ENCODE results near the gene PPP1R16B.
"Not testable (repeated sequence)": the region's sequence is repeated elsewhere in the genome, so short reads cannot be mapped to it uniquely, and the experiment has no call there.

The PPP1R16B gene

DNA sequence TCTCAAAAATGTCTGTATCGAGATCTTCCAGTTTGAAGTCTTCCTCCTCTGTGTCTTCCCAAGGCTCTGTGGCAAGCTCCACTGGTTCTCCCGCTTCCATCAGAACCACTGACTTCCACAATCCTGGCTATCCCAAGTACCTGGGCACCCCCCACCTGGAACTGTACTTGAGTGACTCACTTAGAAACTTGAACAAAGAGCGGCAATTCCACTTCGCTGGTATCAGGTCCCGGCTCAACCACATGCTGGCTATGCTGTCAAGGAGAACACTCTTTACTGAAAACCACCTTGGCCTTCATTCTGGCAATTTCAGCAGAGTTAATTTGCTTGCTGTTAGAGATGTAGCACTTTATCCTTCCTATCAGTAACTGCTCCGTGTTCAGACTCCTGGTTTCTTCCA is 146.7 kb downstream of the PPP1R16B start:
- peaks cover 10 to 25% of the 10 kb centered on the region in 2 donors for H3K36me3 ChIP-seq (ENCODE audit: control insufficient read depth in 1 of 2, insufficient read depth in 2 of 2, low read length in 2 of 2)
- no peaks in the 10 kb centered on the region for H3K9me3 ChIP-seq (ENCODE audit: control insufficient read depth in 1 of 2, low read length in 2 of 2)
- H3K27me3 ChIP-seq (ENCODE audit: control insufficient read depth in 1 of 2, insufficient read depth in 2 of 2, low read length in 2 of 2) = no peaks in the 10 kb centered on the region
- H3K4me1 ChIP-seq (ENCODE audit: control insufficient read depth in 1 of 2, insufficient read depth in 2 of 2, low read length in 2 of 2) = no peaks in the 10 kb centered on the region
- no peak overlapping the region for H3K4me3 ChIP-seq (ENCODE audit: low read depth in 1 of 2, low read length in 2 of 2)
- H3K27ac ChIP-seq (ENCODE audit: low read depth, low read length) = no peak overlapping the region
- no peak overlapping the region for H3K9ac ChIP-seq (ENCODE audit: low read depth in 1 of 2, low read length in 2 of 2)

DNA sequence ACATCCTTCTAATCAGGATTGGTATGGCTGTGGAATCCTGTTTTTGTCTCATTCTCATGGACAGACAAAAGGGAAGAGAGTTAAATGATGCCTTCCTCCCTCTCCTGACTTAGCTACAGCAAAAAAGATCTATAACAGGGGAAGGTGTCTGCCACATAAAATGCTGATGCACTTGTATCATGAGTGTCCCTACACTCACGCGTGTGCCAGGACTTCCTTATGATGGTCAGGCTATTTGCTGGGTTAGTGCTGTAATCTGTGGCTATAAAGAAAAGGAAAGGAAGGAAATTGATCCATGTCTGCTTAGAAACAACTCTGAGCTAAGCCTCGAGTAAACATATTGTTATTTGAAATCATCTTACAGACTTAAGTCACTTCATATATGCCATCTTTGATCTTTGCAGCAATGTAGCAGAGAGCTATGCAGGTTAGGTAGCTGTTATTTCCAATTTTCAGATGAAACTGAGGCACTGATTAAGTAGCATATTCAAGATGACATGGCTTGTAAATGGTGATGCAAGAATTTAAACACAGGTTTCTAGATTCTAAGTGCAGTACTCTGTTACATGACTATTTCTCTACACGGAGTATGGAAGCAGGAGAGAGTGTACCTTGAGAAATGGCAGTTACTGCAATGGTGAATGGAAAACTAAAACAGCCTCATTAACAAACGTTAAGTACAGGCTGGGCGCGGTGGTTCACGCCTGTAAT is 148.3 kb downstream of the PPP1R16B start:
- no peak overlapping the region for H3K9ac ChIP-seq (ENCODE audit: low read depth in 1 of 2, low read length in 2 of 2)

DNA sequence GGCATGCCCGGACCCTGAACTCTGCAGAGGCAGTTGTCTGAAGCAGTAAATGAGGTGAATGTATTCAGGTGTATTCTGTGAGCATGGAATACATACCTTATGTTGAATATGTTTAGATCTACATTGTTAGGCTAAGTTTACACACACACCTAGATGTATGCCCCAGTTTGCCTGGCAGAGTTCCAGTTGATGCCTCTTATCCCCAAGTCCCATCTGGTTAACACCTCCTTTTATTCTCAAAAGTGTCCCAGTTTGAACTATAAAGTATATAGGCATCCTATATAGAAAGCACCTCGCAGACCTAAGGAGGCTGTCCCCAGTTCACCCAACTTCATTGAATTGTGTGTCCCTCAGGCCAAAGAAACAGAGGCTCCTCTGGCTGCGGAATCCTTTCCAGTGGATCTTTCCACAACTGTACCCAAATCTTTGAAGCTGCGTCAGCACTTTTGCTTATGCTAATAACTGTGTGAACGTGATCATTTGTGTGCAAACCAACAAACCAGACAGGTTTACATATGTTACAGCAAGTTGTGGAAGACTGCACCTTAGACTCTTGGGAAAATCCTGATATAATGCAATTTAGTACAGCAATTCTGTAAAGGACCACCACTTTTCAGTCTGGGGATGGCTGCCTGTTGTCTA is 151.9 kb downstream of the PPP1R16B start:
- Histone ChIP-seq H3K27ac (ENCODE audit: low read depth, low read length) (no peak overlapping the region), H3K36me3 (ENCODE audit: control insufficient read depth in 1 of 2, insufficient read depth in 2 of 2, low read length in 2 of 2) (peaks cover 0 to 3% of the 10 kb centered on the region in 2 donors), H3K4me3 (ENCODE audit: low read depth in 1 of 2, low read length in 2 of 2) (no peak overlapping the region), H3K27me3 (ENCODE audit: control insufficient read depth in 1 of 2, insufficient read depth in 2 of 2, low read length in 2 of 2) (no peaks in the 10 kb centered on the region), H3K9ac (ENCODE audit: low read depth in 1 of 2, low read length in 2 of 2) (no peak overlapping the region), H3K9me3 (ENCODE audit: control insufficient read depth in 1 of 2, low read length in 2 of 2) (no peaks in the 10 kb centered on the region), H3K4me1 (ENCODE audit: control insufficient read depth in 1 of 2, insufficient read depth in 2 of 2, low read length in 2 of 2) (peaks cover 6 to 7% of the 10 kb centered on the region in 2 donors)

More for the DNA sequence above, 148.3 kb downstream of the PPP1R16B start:
- no peaks in the 10 kb centered on the region for H3K9me3 ChIP-seq (ENCODE audit: control insufficient read depth in 1 of 2, low read length in 2 of 2)
- no peaks in the 10 kb centered on the region for H3K4me1 ChIP-seq (ENCODE audit: control insufficient read depth in 1 of 2, insufficient read depth in 2 of 2, low read length in 2 of 2)
- H3K27me3 ChIP-seq (ENCODE audit: control insufficient read depth in 1 of 2, insufficient read depth in 2 of 2, low read length in 2 of 2) = no peaks in the 10 kb centered on the region
- H3K36me3 ChIP-seq (ENCODE audit: control insufficient read depth in 1 of 2, insufficient read depth in 2 of 2, low read length in 2 of 2) = peaks cover 3 to 14% of the 10 kb centered on the region in 2 donors
- no peak overlapping the region for H3K4me3 ChIP-seq (ENCODE audit: low read depth in 1 of 2, low read length in 2 of 2)
- H3K27ac ChIP-seq (ENCODE audit: low read depth, low read length) = no peak overlapping the region

DNA sequence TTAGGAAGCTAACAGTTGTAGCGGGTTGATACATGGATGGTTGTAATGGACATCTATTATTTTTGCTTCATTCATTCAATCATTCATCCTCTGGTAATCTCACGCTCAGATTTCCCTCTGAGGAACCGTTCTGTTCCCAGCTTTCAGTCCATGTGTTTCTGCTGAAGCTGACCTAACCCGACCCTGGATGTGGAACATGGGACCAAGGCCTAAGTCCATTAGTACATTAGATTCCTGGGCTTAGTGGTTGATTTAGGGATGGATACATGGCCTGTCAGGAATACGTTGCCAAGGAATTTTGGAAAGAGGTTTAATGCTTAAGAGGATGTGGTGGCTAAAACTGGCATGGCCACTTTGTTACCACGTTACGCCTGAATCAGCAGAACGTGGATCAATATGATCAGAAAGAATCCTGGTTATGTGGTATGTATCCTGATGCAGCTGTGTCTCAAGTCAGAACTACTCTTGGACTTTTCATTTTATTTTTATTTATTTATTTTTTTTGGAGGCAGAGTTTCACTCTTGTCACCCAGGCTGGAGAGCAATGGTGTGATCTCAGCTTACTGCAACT is 152.5 kb downstream of the PPP1R16B start:
- H3K4me1 ChIP-seq (ENCODE audit: control insufficient read depth in 1 of 2, insufficient read depth in 2 of 2, low read length in 2 of 2) = peaks cover 9 to 12% of the 10 kb centered on the region in 2 donors
- no peak overlapping the region for H3K27ac ChIP-seq (ENCODE audit: low read depth, low read length)
- no peak overlapping the region for H3K4me3 ChIP-seq (ENCODE audit: low read depth in 1 of 2, low read length in 2 of 2)
- H3K9ac ChIP-seq (ENCODE audit: low read depth in 1 of 2, low read length in 2 of 2) = no peak overlapping the region
- H3K27me3 ChIP-seq (ENCODE audit: control insufficient read depth in 1 of 2, insufficient read depth in 2 of 2, low read length in 2 of 2) = no peaks in the 10 kb centered on the region
- H3K36me3 ChIP-seq (ENCODE audit: control insufficient read depth in 1 of 2, insufficient read depth in 2 of 2, low read length in 2 of 2) = peaks cover 0 to 3% of the 10 kb centered on the region in 2 donors
- H3K9me3 ChIP-seq (ENCODE audit: control insufficient read depth in 1 of 2, low read length in 2 of 2) = no peaks in the 10 kb centered on the region

DNA sequence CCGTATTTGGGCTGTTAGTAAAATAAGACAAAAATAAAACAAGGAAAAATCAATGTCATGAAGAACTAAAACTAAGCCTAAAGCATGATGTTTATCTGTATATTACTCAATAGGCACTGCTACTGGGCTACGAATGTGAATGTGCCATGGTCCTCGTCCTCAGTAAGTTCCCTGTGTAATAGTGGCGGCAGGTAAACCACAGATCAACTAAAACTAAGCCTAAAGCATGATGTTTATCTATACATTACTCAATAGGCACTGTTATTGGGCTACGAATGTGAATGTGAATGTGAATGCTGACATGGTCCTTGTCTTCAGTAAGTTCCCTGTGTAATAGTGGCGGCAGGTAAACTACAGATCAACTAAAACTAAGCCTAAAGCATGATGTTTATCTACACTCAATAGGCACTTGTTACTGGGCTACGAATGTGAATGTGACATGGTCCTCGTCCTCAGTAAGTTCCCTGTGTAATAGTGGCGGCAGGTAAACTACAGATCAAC is 154.7 kb downstream of the PPP1R16B start:
- H3K4me1 ChIP-seq (ENCODE audit: control insufficient read depth in 1 of 2, insufficient read depth in 2 of 2, low read length in 2 of 2) = peaks cover 15 to 16% of the 10 kb centered on the region in 2 donors
- H3K36me3 ChIP-seq (ENCODE audit: control insufficient read depth in 1 of 2, insufficient read depth in 2 of 2, low read length in 2 of 2); H3K27me3 ChIP-seq (ENCODE audit: control insufficient read depth in 1 of 2, insufficient read depth in 2 of 2, low read length in 2 of 2); H3K4me3 ChIP-seq (ENCODE audit: low read depth in 1 of 2, low read length in 2 of 2); H3K27ac ChIP-seq (ENCODE audit: low read depth, low read length); H3K9me3 ChIP-seq (ENCODE audit: control insufficient read depth in 1 of 2, low read length in 2 of 2); H3K9ac ChIP-seq (ENCODE audit: low read depth in 1 of 2, low read length in 2 of 2): not testable (repeated sequence)

DNA sequence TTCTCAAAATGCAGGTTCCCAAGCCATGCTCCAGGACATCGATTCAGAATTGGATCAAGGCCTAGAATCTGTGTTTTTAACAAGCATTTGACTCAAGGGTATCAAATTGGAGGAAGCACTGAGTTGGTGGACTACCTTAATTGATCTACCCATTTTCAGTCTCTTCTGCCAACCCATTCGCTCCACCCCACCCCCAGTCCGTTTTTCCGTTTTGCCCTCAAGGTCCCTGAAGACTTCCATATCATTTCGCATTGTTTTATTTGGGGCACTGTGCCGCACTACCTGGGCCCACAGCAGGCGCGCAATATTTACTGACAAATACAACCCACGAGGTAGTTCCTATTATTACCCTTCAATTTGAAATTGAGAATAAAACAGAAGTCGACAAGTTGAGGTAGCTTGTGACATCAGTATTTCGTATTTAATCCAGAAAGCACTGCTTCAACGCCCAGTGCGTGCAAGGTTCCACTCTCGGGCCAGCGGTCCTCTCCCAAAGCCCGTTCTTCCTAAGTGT is 156.1 kb downstream of the PPP1R16B start:
- H3K27ac ChIP-seq (ENCODE audit: low read depth, low read length) = peak overlapping the region; percentile 43
- no peaks in the 10 kb centered on the region for H3K36me3 ChIP-seq (ENCODE audit: control insufficient read depth in 1 of 2, insufficient read depth in 2 of 2, low read length in 2 of 2)
- H3K4me3 ChIP-seq (ENCODE audit: low read depth in 1 of 2, low read length in 2 of 2) = peak overlapping the region; percentile 97
- no peaks in the 10 kb centered on the region for H3K9me3 ChIP-seq (ENCODE audit: control insufficient read depth in 1 of 2, low read length in 2 of 2)
- H3K4me1 ChIP-seq (ENCODE audit: control insufficient read depth in 1 of 2, insufficient read depth in 2 of 2, low read length in 2 of 2) = peaks cover 15 to 16% of the 10 kb centered on the region in 2 donors
- H3K9ac ChIP-seq (ENCODE audit: low read depth in 1 of 2, low read length in 2 of 2) = peak overlapping the region; percentile 69 to 71
- no peaks in the 10 kb centered on the region for H3K27me3 ChIP-seq (ENCODE audit: control insufficient read depth in 1 of 2, insufficient read depth in 2 of 2, low read length in 2 of 2)

DNA sequence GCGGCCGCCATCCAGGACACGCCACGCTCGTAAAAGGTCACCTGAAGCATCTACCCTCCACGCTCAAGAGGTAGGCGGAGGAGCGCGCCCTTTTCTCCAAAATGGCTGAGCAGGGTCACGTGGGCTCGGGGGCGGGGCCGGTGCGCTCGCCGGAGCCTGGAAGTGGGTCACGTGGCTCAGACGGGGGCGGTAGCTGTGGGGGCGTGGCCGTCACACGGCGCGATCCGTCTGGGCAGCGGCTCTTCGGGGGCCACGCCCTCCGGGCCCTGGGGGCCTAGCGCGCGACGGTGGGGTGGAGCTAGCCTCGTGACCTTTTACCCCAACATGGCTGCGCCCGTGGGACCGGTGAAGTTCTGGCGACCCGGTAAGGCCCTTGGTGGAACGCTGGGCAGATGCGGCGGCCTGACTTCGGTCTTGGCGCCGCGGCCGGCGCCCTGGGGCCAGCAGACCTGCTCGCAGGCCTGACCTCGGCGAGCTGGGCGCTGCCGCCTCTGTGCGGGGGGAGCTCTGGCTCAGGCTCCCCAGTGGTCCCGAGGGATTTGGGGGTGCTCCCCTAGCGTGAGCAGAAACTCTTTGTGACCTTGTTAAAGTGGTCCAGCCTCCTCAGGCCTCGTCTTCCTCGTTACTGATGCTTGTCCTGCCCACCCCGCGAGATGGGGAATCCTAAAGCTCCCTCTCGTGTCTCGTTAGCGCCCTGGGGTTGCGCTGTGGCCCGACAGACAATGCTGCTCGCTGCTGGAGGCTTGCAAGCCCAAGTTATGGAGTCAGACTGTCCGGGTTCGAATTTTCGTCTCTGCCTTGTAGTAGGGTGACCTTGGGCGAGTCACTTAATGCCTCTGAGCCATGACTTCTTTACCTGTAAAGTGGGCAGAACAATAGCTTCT is 156.8 kb downstream of the PPP1R16B start, which contains the start of gene DHX35:
TSS of gene DHX35 (plus strand) at position 301 of the 884 bp plus-strand sequence. CDS start at position 325, 24 bp downstream.
- H3K4me1 ChIP-seq (ENCODE audit: control insufficient read depth in 1 of 2, insufficient read depth in 2 of 2, low read length in 2 of 2) = peaks cover 15 to 16% of the 10 kb centered on the region in 2 donors

DNA sequence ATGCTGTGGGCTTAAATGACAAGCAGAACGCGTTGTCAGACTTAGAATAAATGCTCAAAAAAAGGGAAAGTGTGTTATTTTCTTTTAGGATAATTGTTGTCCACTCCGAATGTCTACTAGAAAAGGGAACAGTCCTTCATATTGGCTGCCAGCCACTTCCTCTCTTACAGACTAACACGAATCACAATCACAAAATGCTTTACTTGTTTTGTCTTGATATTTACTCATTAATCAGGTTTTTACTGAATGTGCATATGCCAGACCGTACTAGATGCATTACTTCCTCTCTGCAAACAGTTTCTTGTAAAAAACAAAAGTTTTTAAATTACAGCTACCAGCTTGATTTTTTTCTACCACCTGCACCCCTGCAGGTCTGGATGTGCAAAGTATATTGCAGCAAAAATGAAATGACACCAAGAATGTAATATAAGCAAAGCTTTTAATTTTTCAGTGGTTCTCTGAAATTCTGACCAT is 157.5 kb downstream of the PPP1R16B start:
- Histone ChIP-seq H3K4me1 (ENCODE audit: control insufficient read depth in 1 of 2, insufficient read depth in 2 of 2, low read length in 2 of 2) (peaks cover 15 to 16% of the 10 kb centered on the region in 2 donors), H3K27me3 (ENCODE audit: control insufficient read depth in 1 of 2, insufficient read depth in 2 of 2, low read length in 2 of 2) (no peaks in the 10 kb centered on the region), H3K9ac (ENCODE audit: low read depth in 1 of 2, low read length in 2 of 2) (peak overlapping the region; percentile 88 to 95), H3K36me3 (ENCODE audit: control insufficient read depth in 1 of 2, insufficient read depth in 2 of 2, low read length in 2 of 2) (no peaks in the 10 kb centered on the region), H3K27ac (ENCODE audit: low read depth, low read length) (no peak overlapping the region), H3K9me3 (ENCODE audit: control insufficient read depth in 1 of 2, low read length in 2 of 2) (no peaks in the 10 kb centered on the region), H3K4me3 (ENCODE audit: low read depth in 1 of 2, low read length in 2 of 2) (peak overlapping the region; percentile 97)

More for the DNA sequence above, 156.8 kb downstream of the PPP1R16B start, which contains the start of gene DHX35:
- Histone ChIP-seq H3K9ac (ENCODE audit: low read depth in 1 of 2, low read length in 2 of 2) (peak within 1 kb of the TSS; percentile 88 to 95), H3K4me3 (ENCODE audit: low read depth in 1 of 2, low read length in 2 of 2) (peak within 1 kb of the TSS; percentile 97), H3K27ac (ENCODE audit: low read depth, low read length) (peak within 1 kb of the TSS; percentile 59), H3K36me3 (ENCODE audit: control insufficient read depth in 1 of 2, insufficient read depth in 2 of 2, low read length in 2 of 2) (no peaks in the 10 kb centered on the region), H3K27me3 (ENCODE audit: control insufficient read depth in 1 of 2, insufficient read depth in 2 of 2, low read length in 2 of 2) (no peaks in the 10 kb centered on the region), H3K9me3 (ENCODE audit: control insufficient read depth in 1 of 2, low read length in 2 of 2) (no peaks in the 10 kb centered on the region)

DNA sequence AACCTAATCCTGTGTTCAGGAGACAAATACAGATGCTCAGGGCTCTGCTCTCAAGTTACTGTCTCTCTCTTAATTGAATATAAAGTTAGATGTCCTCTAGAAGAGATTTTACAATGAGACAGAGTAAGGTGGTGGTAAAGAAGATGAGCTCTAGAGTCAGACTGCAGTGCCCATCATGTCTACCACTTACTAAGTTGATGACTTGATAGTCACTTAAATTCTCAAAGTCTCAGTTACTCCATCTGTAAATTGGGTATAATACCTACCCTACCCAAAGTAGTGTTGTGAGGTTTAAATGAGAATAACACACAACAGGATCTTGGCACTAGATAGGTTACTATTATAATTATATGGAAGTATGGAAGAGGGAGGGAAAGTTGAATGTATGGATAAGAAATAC is 158.2 kb downstream of the PPP1R16B start:
- no peaks in the 10 kb centered on the region for H3K27me3 ChIP-seq (ENCODE audit: control insufficient read depth in 1 of 2, insufficient read depth in 2 of 2, low read length in 2 of 2)
- peaks cover 0 to 2% of the 10 kb centered on the region in 2 donors for H3K36me3 ChIP-seq (ENCODE audit: control insufficient read depth in 1 of 2, insufficient read depth in 2 of 2, low read length in 2 of 2)
- H3K9me3 ChIP-seq (ENCODE audit: control insufficient read depth in 1 of 2, low read length in 2 of 2) = no peaks in the 10 kb centered on the region
- peak overlapping the region in 1 of 2 donors; percentile 97 for H3K4me3 ChIP-seq (ENCODE audit: low read depth in 1 of 2, low read length in 2 of 2)
- peak overlapping the region in 1 of 2 donors; percentile 88 for H3K9ac ChIP-seq (ENCODE audit: low read depth in 1 of 2, low read length in 2 of 2)
- H3K4me1 ChIP-seq (ENCODE audit: control insufficient read depth in 1 of 2, insufficient read depth in 2 of 2, low read length in 2 of 2) = peaks cover 15 to 16% of the 10 kb centered on the region in 2 donors
- no peak overlapping the region for H3K27ac ChIP-seq (ENCODE audit: low read depth, low read length)

Data from duodenal mucosa (tissue), 2 donors.